Activated naive CD8-positive, alpha-beta T cell (primary cell): Measurements from ENCODE around the gene NBPF14.
"Not testable (repeated sequence)": the region's sequence is repeated elsewhere in the genome, so short reads cannot be mapped to it uniquely, and the experiment has no call there.

ENCODE experiments used
- H3K27ac Mint-ChIP-seq: one replicate; pipeline ENCODE4 v1.8.0; 2021; ENCODE audit warnings: mixed read lengths
- H3K27me3 Mint-ChIP-seq: one replicate; pipeline ENCODE4 v1.8.0; 2021; ENCODE audit warnings: mixed read lengths
- H3K36me3 Mint-ChIP-seq: one replicate; pipeline ENCODE4 v1.8.0; 2021; ENCODE audit warnings: mixed read lengths
- H3K4me1 Mint-ChIP-seq: one replicate; pipeline ENCODE4 v1.8.0; 2021; ENCODE audit warnings: low read depth, mixed read lengths
- H3K4me3 Mint-ChIP-seq: one replicate; pipeline ENCODE4 v1.8.0; 2021; ENCODE audit warnings: mild to moderate bottlenecking, mixed read lengths
- H3K9me3 Mint-ChIP-seq: one replicate; pipeline ENCODE4 v1.8.0; 2021; ENCODE audit warnings: low read depth, mixed read lengths

Gene NBPF14

DNA sequence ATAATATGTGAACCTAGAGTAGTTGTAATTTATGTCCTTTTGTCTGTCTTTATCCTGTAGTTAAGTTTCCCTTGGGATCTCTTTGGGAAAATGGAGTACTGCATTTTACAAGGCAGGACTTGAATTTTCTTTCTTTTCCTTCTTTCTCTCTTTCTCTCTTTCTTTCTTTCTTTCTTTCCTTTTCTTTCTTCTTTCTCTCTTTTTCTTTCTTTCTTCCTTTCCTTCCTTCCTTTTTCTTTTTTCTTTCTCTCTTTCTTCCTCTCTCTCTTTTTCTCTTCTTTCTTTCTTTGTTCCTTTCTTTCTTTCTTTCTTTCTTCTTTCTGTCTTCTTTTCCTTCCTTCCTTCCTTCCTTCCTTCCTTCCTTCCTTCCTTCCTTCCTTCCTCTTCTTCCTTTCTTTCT, 101.9 kb downstream of the NBPF14 start:
- H3K4me1 Mint-ChIP-seq, H3K4me3 Mint-ChIP-seq, H3K9me3 Mint-ChIP-seq, H3K27ac Mint-ChIP-seq, H3K36me3 Mint-ChIP-seq, H3K27me3 Mint-ChIP-seq: not testable (repeated sequence)

DNA sequence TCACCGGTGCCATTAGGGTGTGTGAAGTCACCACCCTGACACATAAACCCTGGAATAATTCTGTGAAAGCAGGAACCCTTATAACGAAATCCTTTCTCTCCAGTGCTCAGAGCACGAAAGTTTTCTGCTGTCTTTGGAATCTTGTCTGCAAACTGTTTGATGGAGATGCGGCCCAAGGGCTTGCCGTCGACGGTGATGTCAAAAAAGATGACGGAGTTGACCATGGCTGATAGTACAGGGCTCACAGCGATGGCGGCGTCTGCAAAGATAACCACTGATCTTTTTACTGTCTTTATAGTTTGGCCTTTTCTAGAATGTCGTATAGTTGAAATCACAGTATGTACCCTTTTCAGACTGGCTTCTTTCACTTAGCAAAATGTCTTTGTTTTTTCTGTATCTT, 112.8 kb downstream of the NBPF14 start, which contains the start of gene PPIAL4G:
PPIAL4G (minus strand) TSS at position 274 of the 400 bp plus-strand sequence; CDS start at position 224, 50 bp downstream.
- not testable (repeated sequence) for H3K27me3 Mint-ChIP-seq, H3K9me3 Mint-ChIP-seq, H3K4me1 Mint-ChIP-seq, H3K36me3 Mint-ChIP-seq
- Mint-ChIP-seq H3K27ac (peak within 1 kb of the TSS; percentile 76), H3K4me3 (peak within 1 kb of the TSS; percentile 20)
